Measurements from ENCODE around the gene TESPA1. TPM values are rescaled to one million over a fixed set of nuclear protein-coding genes. Genes with fewer than 3 reads are reported as not detected.

The TESPA1 gene
- total RNA-seq, result 179 and 181 TPM in 2 replicates

- Mint-ChIP-seq H3K27ac (peak within 1 kb of the TSS; percentile 90), H3K4me1 (ENCODE audit: low read depth) (peaks cover 79% of the 10 kb centered on the region), H3K9me3 (no peaks in the 10 kb centered on the region), H3K27me3 (ENCODE audit: insufficient read depth) (no peaks in the 10 kb centered on the region), H3K4me3 (peak within 1 kb of the TSS; percentile 90), H3K36me3 (ENCODE audit: low read depth) (peaks cover 46% of the 10 kb centered on the region)
- intact Hi-C loops (cut with micrococcal nuclease), result loop anchor here (1.0 to 10.0 kb wide), 9 partner anchors 29 to 1132 kb away; partner anchors contain the start of genes CBX5, HNRNPA1, ITGA5 and MUCL1
- peak; percentile 82 for DNase-seq (ENCODE audit: low spot score)
Observed at GRCh38 chr12:54984658-54985376, at the start of gene TESPA1. Gene TESPA1 (minus strand): TSS chr12:54984762. CDS start chr12:54974562, 10,200 bp downstream.

GRCh38 chr12:55034218-55034617 lies 49.7 kb upstream of the TESPA1 start:
- DNase-seq (ENCODE audit: low spot score), result no peak
- Mint-ChIP-seq H3K27me3 (ENCODE audit: insufficient read depth) (peaks cover 11% of the 10 kb centered on the region), H3K4me3 (no peak overlapping the region), H3K9me3 (no peaks in the 10 kb centered on the region), H3K4me1 (ENCODE audit: low read depth) (peaks cover 19% of the 10 kb centered on the region), H3K36me3 (ENCODE audit: low read depth) (no peaks in the 10 kb centered on the region), H3K27ac (no peak overlapping the region)
- intact Hi-C loops (cut with micrococcal nuclease), result no loop called here

GRCh38 chr12:55025508-55025907 lies 40.9 kb upstream of the TESPA1 start:
- Mint-ChIP-seq H3K4me1 (ENCODE audit: low read depth) (no peaks in the 10 kb centered on the region), H3K27me3 (ENCODE audit: insufficient read depth) (peaks cover 29% of the 10 kb centered on the region), H3K9me3 (no peaks in the 10 kb centered on the region), H3K27ac (no peak overlapping the region), H3K4me3 (no peak overlapping the region), H3K36me3 (ENCODE audit: low read depth) (no peaks in the 10 kb centered on the region)
- intact Hi-C loops (cut with micrococcal nuclease), result no loop called here
- DNase-seq (ENCODE audit: low spot score), result no peak

GRCh38 chr12:55024575-55024974 lies 40.0 kb upstream of the TESPA1 start:
- Mint-ChIP-seq H3K27ac (no peak overlapping the region), H3K4me3 (no peak overlapping the region), H3K36me3 (ENCODE audit: low read depth) (no peaks in the 10 kb centered on the region), H3K4me1 (ENCODE audit: low read depth) (no peaks in the 10 kb centered on the region), H3K27me3 (ENCODE audit: insufficient read depth) (peaks cover 35% of the 10 kb centered on the region), H3K9me3 (no peaks in the 10 kb centered on the region)
- no peak for DNase-seq (ENCODE audit: low spot score)
- intact Hi-C loops (cut with micrococcal nuclease), result no loop called here

GRCh38 chr12:55019784-55020183 lies 35.2 kb upstream of the TESPA1 start, which contains the start of gene NEUROD4:
Gene NEUROD4 (plus strand): TSS chr12:55019974. CDS start chr12:55026440, 6,466 bp downstream.
- peaks cover 45% of the 10 kb centered on the region for H3K27me3 Mint-ChIP-seq (ENCODE audit: insufficient read depth)
- H3K9me3 Mint-ChIP-seq, result no peaks in the 10 kb centered on the region
- no peaks in the 10 kb centered on the region for H3K36me3 Mint-ChIP-seq (ENCODE audit: low read depth)
- no peaks in the 10 kb centered on the region for H3K4me1 Mint-ChIP-seq (ENCODE audit: low read depth)
- intact Hi-C loops (cut with micrococcal nuclease), result no loop called here
- no peak within 1 kb of the TSS for H3K27ac Mint-ChIP-seq
- no peak for DNase-seq (ENCODE audit: low spot score)
- no peak within 1 kb of the TSS for H3K4me3 Mint-ChIP-seq

- H3K27ac Mint-ChIP-seq, result no peak overlapping the region
- no peak for DNase-seq (ENCODE audit: low spot score)
- no peaks in the 10 kb centered on the region for H3K4me1 Mint-ChIP-seq (ENCODE audit: low read depth)
- intact Hi-C loops (cut with micrococcal nuclease), result no loop called here
- peaks cover 14% of the 10 kb centered on the region for H3K9me3 Mint-ChIP-seq
- no peak overlapping the region for H3K4me3 Mint-ChIP-seq
- H3K36me3 Mint-ChIP-seq (ENCODE audit: low read depth), result no peaks in the 10 kb centered on the region
- H3K27me3 Mint-ChIP-seq (ENCODE audit: insufficient read depth), result peaks cover 35% of the 10 kb centered on the region
Observed at GRCh38 chr12:55017416-55017925, 32.9 kb upstream of the TESPA1 start.

GRCh38 chr12:55008944-55009585 lies 24.5 kb upstream of the TESPA1 start:
- H3K4me3 Mint-ChIP-seq, result no peak overlapping the region
- no peak overlapping the region for H3K27ac Mint-ChIP-seq
- no peak for DNase-seq (ENCODE audit: low spot score)
- no peaks in the 10 kb centered on the region for H3K4me1 Mint-ChIP-seq (ENCODE audit: low read depth)
- peaks cover 7% of the 10 kb centered on the region for H3K27me3 Mint-ChIP-seq (ENCODE audit: insufficient read depth)
- H3K9me3 Mint-ChIP-seq, result peaks cover 20% of the 10 kb centered on the region
- H3K36me3 Mint-ChIP-seq (ENCODE audit: low read depth), result no peaks in the 10 kb centered on the region
- intact Hi-C loops (cut with micrococcal nuclease), result no loop called here

GRCh38 chr12:55002355-55002754 lies 17.8 kb upstream of the TESPA1 start:
- intact Hi-C loops (cut with micrococcal nuclease), result no loop called here
- DNase-seq (ENCODE audit: low spot score), result no peak
- Mint-ChIP-seq H3K36me3 (ENCODE audit: low read depth) (no peaks in the 10 kb centered on the region), H3K4me1 (ENCODE audit: low read depth) (peaks cover 5% of the 10 kb centered on the region), H3K4me3 (no peak overlapping the region), H3K27ac (no peak overlapping the region), H3K27me3 (ENCODE audit: insufficient read depth) (peaks cover 2% of the 10 kb centered on the region), H3K9me3 (peaks cover 11% of the 10 kb centered on the region)

GRCh38 chr12:55001198-55001868 lies 16.8 kb upstream of the TESPA1 start:
- Mint-ChIP-seq H3K4me3 (no peak overlapping the region), H3K27ac (no peak overlapping the region), H3K4me1 (ENCODE audit: low read depth) (peaks cover 5% of the 10 kb centered on the region), H3K27me3 (ENCODE audit: insufficient read depth) (peaks cover 2% of the 10 kb centered on the region), H3K9me3 (peaks cover 4% of the 10 kb centered on the region), H3K36me3 (ENCODE audit: low read depth) (no peaks in the 10 kb centered on the region)
- no peak for DNase-seq (ENCODE audit: low spot score)
- intact Hi-C loops (cut with micrococcal nuclease), result no loop called here

GRCh38 chr12:54998958-54999510 lies 14.5 kb upstream of the TESPA1 start:
- peaks cover 2% of the 10 kb centered on the region for H3K27me3 Mint-ChIP-seq (ENCODE audit: insufficient read depth)
- no peak overlapping the region for H3K27ac Mint-ChIP-seq
- intact Hi-C loops (cut with micrococcal nuclease), result no loop called here

GRCh38 chr12:54997929-54998522 lies 13.5 kb upstream of the TESPA1 start:
- Mint-ChIP-seq H3K9me3 (no peaks in the 10 kb centered on the region), H3K36me3 (ENCODE audit: low read depth) (no peaks in the 10 kb centered on the region), H3K27me3 (ENCODE audit: insufficient read depth) (no peaks in the 10 kb centered on the region), H3K27ac (no peak overlapping the region), H3K4me1 (ENCODE audit: low read depth) (peaks cover 10% of the 10 kb centered on the region), H3K4me3 (no peak overlapping the region)
- intact Hi-C loops (cut with micrococcal nuclease), result no loop called here
- no peak for DNase-seq (ENCODE audit: low spot score)

More at GRCh38 chr12:54998958-54999510, 14.5 kb upstream of the TESPA1 start:
- no peak for DNase-seq (ENCODE audit: low spot score)
- Mint-ChIP-seq H3K9me3 (no peaks in the 10 kb centered on the region), H3K4me3 (no peak overlapping the region), H3K36me3 (ENCODE audit: low read depth) (no peaks in the 10 kb centered on the region), H3K4me1 (ENCODE audit: low read depth) (peaks cover 10% of the 10 kb centered on the region)

- no peak for DNase-seq (ENCODE audit: low spot score)
- no peaks in the 10 kb centered on the region for H3K36me3 Mint-ChIP-seq (ENCODE audit: low read depth)
- intact Hi-C loops (cut with micrococcal nuclease), result no loop called here
- peaks cover 22% of the 10 kb centered on the region for H3K4me1 Mint-ChIP-seq (ENCODE audit: low read depth)
- H3K9me3 Mint-ChIP-seq, result no peaks in the 10 kb centered on the region
- H3K27ac Mint-ChIP-seq, result no peak overlapping the region
- H3K4me3 Mint-ChIP-seq, result no peak overlapping the region
- H3K27me3 Mint-ChIP-seq (ENCODE audit: insufficient read depth), result no peaks in the 10 kb centered on the region
Observed at GRCh38 chr12:54996205-54996604, 11.6 kb upstream of the TESPA1 start.

Measured in activated T-helper 1 cell treated with anti-CD3 and anti-CD28 coated beads, Interleukin-12 subunit alpha, Interleukin-12 subunit beta, Interleukin-2, Interleukin-4 antibody, amounts not matched to agents 30 ng/mL and 10 ng/mL and 1 ng/mL, durations not matched to agents 14 hours and 24 hours and 36 hours (primary cell).